NCI-H1417 (cell line): ENCODE data around the gene GRK4.
"Not testable (repeated sequence)": the region's sequence is repeated elsewhere in the genome, so short reads cannot be mapped to it uniquely, and the experiment has no call there.

Experiments
- DNase-seq, 3 experiments: peaks; one replicate each; lab custom pipeline; 2025; lab: John Stamatoyannopoulos, UW

Gene GRK4

GRCh38 chr4:2942037-2942531 lies 21.3 kb upstream of the GRK4 start:
- no peak for DNase-seq

GRCh38 chr4:2942532-2943363 lies 20.6 kb upstream of the GRK4 start:
- DNase-seq: no peak

GRCh38 chr4:2943364-2944090 lies 19.8 kb upstream of the GRK4 start:
- DNase-seq: no peak

- DNase-seq: no peak
These were observed 19.3 kb upstream of the GRK4 start for GRCh38 chr4:2944091-2944482.

- no peak for DNase-seq
These were observed 18.5 kb upstream of the GRK4 start for GRCh38 chr4:2944586-2945526.

- not testable (repeated sequence) for DNase-seq
These were observed 17.5 kb upstream of the GRK4 start for GRCh38 chr4:2945619-2946604.

GRCh38 chr4:2946812-2947600 lies 16.4 kb upstream of the GRK4 start:
- DNase-seq: no peak

GRCh38 chr4:2947926-2948325 lies 15.4 kb upstream of the GRK4 start:
- DNase-seq: no peak

- peak in 1 of 3 experiments; percentile 15 for DNase-seq
These were observed 14.2 kb upstream of the GRK4 start for GRCh38 chr4:2948895-2949781.

- no peak for DNase-seq
These were observed 13.6 kb upstream of the GRK4 start for GRCh38 chr4:2949782-2950125.

- no peak for DNase-seq
These were observed 13.0 kb upstream of the GRK4 start for GRCh38 chr4:2950221-2950989.

- DNase-seq: no peak
These were observed 9.9 kb upstream of the GRK4 start for GRCh38 chr4:2953496-2953895.

- DNase-seq: no peak
These were observed 8.8 kb upstream of the GRK4 start for GRCh38 chr4:2954358-2955185.

- not testable (repeated sequence) for DNase-seq
These were observed 8.0 kb upstream of the GRK4 start for GRCh38 chr4:2955186-2956044.

- DNase-seq: no peak
These were observed 4.9 kb upstream of the GRK4 start for GRCh38 chr4:2958446-2958845.

- DNase-seq: not testable (repeated sequence)
These were observed 2.9 kb upstream of the GRK4 start for GRCh38 chr4:2960450-2960849.
